DND-41 (cell line): ENCODE results near the gene IGFBP7.

Experiments
- ATAC-seq: fragments of 200-7000 bp; cut with Tn5 transposase; 3 replicates; pipeline ENCODE4 v1.9.1; 2021; ENCODE audit warnings: low read depth; ENCODE audit not compliant: insufficient read depth
- DNase-seq: peaks from one replicate; pipeline ENCODE4 v3.0.0-alpha.2; 2020
- H2AFZ ChIP-seq: 2 replicates; pipeline ENCODE4 v1.6.0; 2012; ENCODE audit warnings: low read depth, low read length
- H3K27ac ChIP-seq: 2 replicates; pipeline ENCODE4 v1.5.1; 2012; ENCODE audit warnings: low read length, inconsistent platforms
- H3K27me3 ChIP-seq: fragments of 200-600 bp; sonication (generic); 2 replicates; pipeline ENCODE4 v1.6.0; 2012; ENCODE audit warnings: low read length, mild to moderate bottlenecking, inconsistent platforms; ENCODE audit not compliant: insufficient read depth, poor library complexity
- H3K36me3 ChIP-seq: 2 replicates; pipeline ENCODE4 v1.5.1; 2012; ENCODE audit warnings: low read length, inconsistent platforms; ENCODE audit not compliant: insufficient read depth
- H3K4me1 ChIP-seq: 2 replicates; pipeline ENCODE4 v1.5.1; 2012; ENCODE audit warnings: mild to moderate bottlenecking, low read length; ENCODE audit not compliant: insufficient read depth
- H3K4me2 ChIP-seq: 2 replicates; pipeline ENCODE4 v1.6.0; 2012; ENCODE audit warnings: mild to moderate bottlenecking, moderate library complexity, low read length, inconsistent platforms; ENCODE audit not compliant: insufficient read depth
- H3K4me3 ChIP-seq, 2 experiments: fragments of 200-600 bp in 1 of 2; shearing (Covaris generic) in 1 of 2; 2 replicates each; pipeline ENCODE4 v1.5.1; 2012 to 2016; ENCODE audit warnings: inconsistent platforms in 2 of 2, low read length in 2 of 2, mild to moderate bottlenecking in 2 of 2, low read depth in 1 of 2, moderate library complexity in 1 of 2
- H3K79me2 ChIP-seq: 2 replicates; pipeline ENCODE4 v1.6.0; 2012; ENCODE audit warnings: low read length, inconsistent platforms; ENCODE audit not compliant: insufficient read depth
- H3K9ac ChIP-seq: 2 replicates; pipeline ENCODE4 v1.6.0; 2012; ENCODE audit warnings: low read depth, mild to moderate bottlenecking, inconsistent platforms, low read length, moderate library complexity
- H3K9me3 ChIP-seq: 2 replicates; pipeline ENCODE4 v1.5.1; 2012; ENCODE audit warnings: low read length, moderate library complexity, mild to moderate bottlenecking, inconsistent platforms; ENCODE audit not compliant: insufficient read depth, severe bottlenecking
- H4K20me1 ChIP-seq: 2 replicates; pipeline ENCODE4 v1.6.0; 2012; ENCODE audit warnings: low read length; ENCODE audit not compliant: insufficient read depth
- CTCF ChIP-seq: IDR thresholded peaks from 2 replicates; pipeline ENCODE4 v1.5.1; 2012; ENCODE audit warnings: borderline replicate concordance, low read length, moderate library complexity, mild to moderate bottlenecking; ENCODE audit not compliant: poor library complexity, severe bottlenecking; ENCODE audit errors: extremely low read depth
- EZH2 ChIP-seq: IDR thresholded peaks from 3 replicates; pipeline ENCODE4 v1.6.1; 2012; ENCODE audit warnings: borderline replicate concordance, low read depth, mild to moderate bottlenecking, moderate library complexity, low read length, inconsistent platforms; ENCODE audit not compliant: severe bottlenecking

IGFBP7 gene

GRCh38 chr4:57086031-57086723, 24.0 kb downstream of the IGFBP7 start:
- H3K27ac ChIP-seq: no peak overlapping the region
- no peaks in the 10 kb centered on the region for H3K27me3 ChIP-seq
- H3K9ac ChIP-seq: no peak overlapping the region
- H3K36me3 ChIP-seq: no peaks in the 10 kb centered on the region
- H3K9me3 ChIP-seq: no peaks in the 10 kb centered on the region
- ATAC-seq (no peak), DNase-seq (no peak)
- no peaks in the 10 kb centered on the region for H3K79me2 ChIP-seq
- H3K4me2 ChIP-seq: no peak overlapping the region
- no peaks in the 10 kb centered on the region for H3K4me1 ChIP-seq
- H3K4me3 ChIP-seq: no peak overlapping the region
- TF ChIP-seq CTCF: no peak
- no peak for TF ChIP-seq EZH2
- H4K20me1 ChIP-seq: no peaks in the 10 kb centered on the region
- H2AFZ ChIP-seq: no peak overlapping the region

DNA sequence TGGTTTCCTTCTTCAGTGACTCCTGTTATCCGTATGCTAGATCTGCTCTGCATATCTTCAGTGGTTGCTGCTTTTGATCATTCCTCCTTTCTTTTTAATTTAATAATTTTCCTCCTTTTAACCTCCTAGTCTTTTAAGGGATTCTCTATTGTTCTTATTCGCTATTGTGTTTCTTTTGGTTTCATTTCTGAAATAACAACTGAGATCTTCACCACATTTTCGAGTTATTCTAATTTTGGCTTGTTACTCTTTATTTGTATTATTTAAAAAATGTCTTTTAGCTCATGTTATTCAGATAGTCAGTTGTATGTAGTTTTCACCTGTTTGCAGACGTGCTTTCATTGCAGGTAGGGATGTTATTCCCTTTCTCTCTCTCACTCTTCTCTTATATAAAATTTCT, 24.9 kb downstream of the IGFBP7 start:
- no peak overlapping the region for H3K27ac ChIP-seq
- H3K9me3 ChIP-seq: no peaks in the 10 kb centered on the region
- no peaks in the 10 kb centered on the region for H3K27me3 ChIP-seq
- no peak overlapping the region for H3K4me3 ChIP-seq
- no peaks in the 10 kb centered on the region for H3K79me2 ChIP-seq
- ATAC-seq: no peak
- H4K20me1 ChIP-seq: no peaks in the 10 kb centered on the region
- H2AFZ ChIP-seq: no peak overlapping the region
- TF ChIP-seq CTCF (no peak), EZH2 (no peak)
- no peak overlapping the region for H3K9ac ChIP-seq
- no peaks in the 10 kb centered on the region for H3K4me1 ChIP-seq
- DNase-seq: no peak
- no peaks in the 10 kb centered on the region for H3K36me3 ChIP-seq
- no peak overlapping the region for H3K4me2 ChIP-seq

DNA sequence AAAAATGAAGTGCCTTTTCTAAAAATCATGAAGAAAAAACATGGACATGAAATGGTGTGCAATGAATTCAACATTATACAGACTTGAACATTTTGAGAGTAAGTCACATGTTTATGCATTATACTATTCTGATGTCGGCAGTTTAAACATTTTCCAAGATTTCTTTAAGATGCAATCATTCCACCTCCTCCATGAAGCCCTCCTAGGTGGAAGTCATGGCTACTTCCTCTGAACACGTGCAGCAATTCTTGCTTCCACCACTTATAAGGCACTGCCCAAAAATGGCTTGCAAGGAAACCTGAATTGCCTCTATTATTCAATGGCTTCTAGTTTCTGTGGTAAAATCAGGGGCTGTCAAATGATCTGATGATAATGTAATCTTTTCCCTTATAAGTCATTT, 25.8 kb downstream of the IGFBP7 start:
- DNase-seq: no peak
- H3K4me3 ChIP-seq: no peak overlapping the region
- H3K9me3 ChIP-seq: no peaks in the 10 kb centered on the region
- H3K36me3 ChIP-seq: no peaks in the 10 kb centered on the region
- no peak for TF ChIP-seq EZH2
- no peak for TF ChIP-seq CTCF
- H3K27ac ChIP-seq: no peak overlapping the region
- no peak overlapping the region for H2AFZ ChIP-seq
- no peaks in the 10 kb centered on the region for H3K79me2 ChIP-seq
- H4K20me1 ChIP-seq: no peaks in the 10 kb centered on the region
- H3K9ac ChIP-seq: no peak overlapping the region
- H3K4me1 ChIP-seq: no peaks in the 10 kb centered on the region
- no peak for ATAC-seq
- H3K27me3 ChIP-seq: peaks cover under 1% of the 10 kb centered on the region
- no peak overlapping the region for H3K4me2 ChIP-seq

DNA sequence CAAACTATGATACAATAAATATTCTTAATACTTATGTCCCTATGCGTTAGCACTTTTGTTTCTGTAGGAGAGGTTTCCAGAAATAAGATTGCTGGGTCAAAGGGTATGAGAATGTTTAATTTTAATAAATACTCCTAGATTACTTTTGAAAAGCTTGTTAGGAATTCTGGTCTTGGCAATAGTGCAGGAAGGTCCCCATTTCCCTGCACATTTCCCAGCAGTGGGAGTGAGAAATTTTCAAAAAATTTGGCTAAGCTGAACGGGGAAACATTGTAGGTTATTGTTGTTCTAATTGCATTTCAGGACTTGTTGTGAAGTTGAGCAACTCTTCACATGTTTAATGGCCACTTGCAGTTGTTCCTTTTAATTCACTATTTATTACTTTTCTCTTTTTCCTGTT, 27.1 kb downstream of the IGFBP7 start:
- ATAC-seq: no peak
- Histone ChIP-seq H4K20me1 (no peaks in the 10 kb centered on the region), H3K27me3 (peaks cover 4% of the 10 kb centered on the region), H3K36me3 (no peaks in the 10 kb centered on the region), H2AFZ (no peak overlapping the region), H3K79me2 (no peaks in the 10 kb centered on the region), H3K27ac (no peak overlapping the region), H3K4me2 (no peak overlapping the region), H3K4me1 (no peaks in the 10 kb centered on the region), H3K9me3 (no peaks in the 10 kb centered on the region), H3K9ac (no peak overlapping the region), H3K4me3 (no peak overlapping the region)
- DNase-seq: no peak
- no peak for TF ChIP-seq CTCF
- TF ChIP-seq EZH2: no peak
